AG04449 (cell line): ENCODE results near the gene MSL3B.

Experiments used
- CTCF ChIA-PET: fragments of 350-600 bp; formaldehyde crosslinking; extraction: SDS; loops from one replicate; lab custom pipeline; 2021; ENCODE audit warnings: antibody characterized with exemption; lab: Yijun Ruan, JAX
- POLR2A ChIA-PET: fragments of 400-600, 350-600 bp; formaldehyde crosslinking; extraction: SDS; loops from one replicate; lab custom pipeline; 2020; ENCODE audit warnings: antibody characterized with exemption, inconsistent platforms; lab: Yijun Ruan, JAX
- DNase-seq: peaks from one replicate; pipeline ENCODE4 v3.0.0-alpha.2; 2010; ENCODE audit warnings: low read depth, low spot score
- H3K4me3 ChIP-seq: 2 replicates; pipeline ENCODE4 v1.5.1; 2011; ENCODE audit warnings: low read depth, mild to moderate bottlenecking, control low read depth, low read length
- TF ChIP-seq, protein P1 (sequence below): IDR thresholded peaks from one replicate; pipeline ENCODE4 v1.5.1; 2011; ENCODE audit warnings: mild to moderate bottlenecking, moderate library complexity, low read length, control low read depth, inconsistent platforms; ENCODE audit not compliant: insufficient read depth; ENCODE audit errors: missing control alignments

MSL3B gene

DNA sequence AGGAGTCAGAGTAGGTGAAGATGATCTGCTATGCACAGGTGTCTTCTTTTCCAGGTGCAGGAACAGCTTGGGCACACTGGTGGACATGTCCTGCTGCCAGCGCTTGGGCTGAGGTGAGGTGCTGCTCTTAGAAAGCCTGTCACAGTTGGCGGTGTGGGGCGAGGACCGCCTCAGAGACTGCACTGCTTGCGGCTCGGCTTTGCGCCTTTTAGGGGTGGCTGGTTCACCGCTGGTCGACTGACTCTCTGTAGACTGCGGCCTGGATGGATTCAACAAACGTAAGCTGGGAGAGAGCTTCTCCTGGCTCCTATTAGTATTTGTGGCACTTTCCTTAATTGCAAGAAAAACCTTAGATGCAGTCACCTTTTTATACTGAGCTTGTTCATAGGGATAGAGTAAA, 1.7 kb downstream of the MSL3B start:
- CTCF ChIA-PET: interaction anchor here (1.4 to 2.5 kb wide), 3 partner anchors 9 to 679 kb away, joined by 3 to 16 read pairs (median 7); partner anchors contain the start of gene HJURP
- DNase-seq: no peak
- POLR2A ChIA-PET: no interaction called here
- TF ChIP-seq, protein P1, sequence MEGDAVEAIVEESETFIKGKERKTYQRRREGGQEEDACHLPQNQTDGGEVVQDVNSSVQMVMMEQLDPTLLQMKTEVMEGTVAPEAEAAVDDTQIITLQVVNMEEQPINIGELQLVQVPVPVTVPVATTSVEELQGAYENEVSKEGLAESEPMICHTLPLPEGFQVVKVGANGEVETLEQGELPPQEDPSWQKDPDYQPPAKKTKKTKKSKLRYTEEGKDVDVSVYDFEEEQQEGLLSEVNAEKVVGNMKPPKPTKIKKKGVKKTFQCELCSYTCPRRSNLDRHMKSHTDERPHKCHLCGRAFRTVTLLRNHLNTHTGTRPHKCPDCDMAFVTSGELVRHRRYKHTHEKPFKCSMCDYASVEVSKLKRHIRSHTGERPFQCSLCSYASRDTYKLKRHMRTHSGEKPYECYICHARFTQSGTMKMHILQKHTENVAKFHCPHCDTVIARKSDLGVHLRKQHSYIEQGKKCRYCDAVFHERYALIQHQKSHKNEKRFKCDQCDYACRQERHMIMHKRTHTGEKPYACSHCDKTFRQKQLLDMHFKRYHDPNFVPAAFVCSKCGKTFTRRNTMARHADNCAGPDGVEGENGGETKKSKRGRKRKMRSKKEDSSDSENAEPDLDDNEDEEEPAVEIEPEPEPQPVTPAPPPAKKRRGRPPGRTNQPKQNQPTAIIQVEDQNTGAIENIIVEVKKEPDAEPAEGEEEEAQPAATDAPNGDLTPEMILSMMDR: no peak
- H3K4me3 ChIP-seq: no peak overlapping the region

DNA sequence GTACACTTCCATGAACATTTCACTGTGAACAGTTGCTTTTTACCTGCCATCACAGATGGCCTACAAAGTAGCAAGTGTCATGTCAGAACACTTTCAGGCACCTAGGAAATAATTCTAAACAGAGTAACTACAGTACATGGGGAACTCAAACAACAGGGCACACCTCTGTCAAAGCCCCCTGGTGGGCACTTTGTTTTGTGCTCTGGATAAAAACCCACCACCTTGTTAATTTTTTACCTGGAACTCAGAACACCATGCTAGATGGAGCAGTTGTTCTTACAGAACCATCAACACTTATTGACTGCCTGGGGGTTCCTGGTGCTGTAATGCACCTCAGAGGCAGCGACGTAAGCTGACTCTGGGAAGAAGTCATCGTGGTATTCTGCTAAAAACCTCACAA, 2.3 kb downstream of the MSL3B start:
- no peak for DNase-seq
- POLR2A ChIA-PET: no interaction called here
- CTCF ChIA-PET: interaction anchor here (1.4 to 2.5 kb wide), 3 partner anchors 8 to 679 kb away, joined by 3 to 16 read pairs (median 7); partner anchors contain the start of gene HJURP
- TF ChIP-seq, protein P1: no peak
- no peak overlapping the region for H3K4me3 ChIP-seq

DNA sequence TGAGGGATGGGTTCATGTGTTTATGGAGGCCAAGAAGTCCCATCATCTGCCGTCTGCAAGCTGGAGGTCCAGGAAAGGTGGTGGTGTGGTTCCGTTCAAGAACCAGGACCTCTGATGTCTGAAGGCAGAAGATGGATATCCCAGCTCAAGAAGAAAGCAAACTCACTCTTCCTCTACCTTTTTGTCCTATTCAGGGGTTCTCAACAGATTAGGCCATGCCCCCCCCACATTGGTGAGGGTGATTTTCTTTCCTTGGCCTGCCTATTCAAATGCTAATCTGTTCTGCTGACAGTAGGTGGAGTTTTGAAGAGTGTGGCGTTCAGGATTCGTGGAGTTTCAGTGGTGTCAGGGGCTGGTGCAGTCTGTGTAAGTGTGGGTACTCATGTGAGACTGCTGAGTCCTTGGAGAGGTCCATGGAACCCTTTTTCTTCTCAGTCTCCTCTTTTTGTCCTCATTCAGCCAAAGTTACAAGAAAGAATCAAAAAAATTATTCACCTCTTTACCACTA, 5.9 kb downstream of the MSL3B start:
- DNase-seq: no peak
- TF ChIP-seq, protein P1: no peak
- ChIA-PET POLR2A (no interaction called here), CTCF (no interaction called here)
- H3K4me3 ChIP-seq: no peak overlapping the region

DNA sequence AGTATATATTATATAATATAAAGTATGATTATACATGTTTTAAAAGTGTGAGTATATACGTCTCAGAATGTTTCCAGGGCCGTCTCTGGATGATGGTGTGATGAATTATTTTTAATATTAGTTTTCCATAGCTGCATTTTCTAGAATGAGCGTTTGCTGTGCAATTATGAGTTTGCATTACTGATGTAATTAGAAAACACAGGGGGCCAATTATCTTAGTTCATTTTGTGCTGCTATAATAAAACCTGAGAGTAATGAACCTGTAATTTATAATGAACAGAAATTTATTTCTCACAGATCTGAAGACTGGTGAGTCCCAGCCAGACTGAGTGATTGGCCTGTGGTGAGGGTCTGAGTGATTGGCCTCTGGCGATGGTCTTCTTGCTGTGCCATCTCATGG, 9.9 kb downstream of the MSL3B start:
- H3K4me3 ChIP-seq: no peak overlapping the region
- CTCF ChIA-PET: interaction anchor here (0.9 to 2.1 kb wide), 5 partner anchors 9 to 1259 kb away, joined by 3 to 16 read pairs (median 3); partner anchors contain the start of gene MSL3B
- TF ChIP-seq, protein P1: no peak
- POLR2A ChIA-PET: no interaction called here
- DNase-seq: no peak

DNA sequence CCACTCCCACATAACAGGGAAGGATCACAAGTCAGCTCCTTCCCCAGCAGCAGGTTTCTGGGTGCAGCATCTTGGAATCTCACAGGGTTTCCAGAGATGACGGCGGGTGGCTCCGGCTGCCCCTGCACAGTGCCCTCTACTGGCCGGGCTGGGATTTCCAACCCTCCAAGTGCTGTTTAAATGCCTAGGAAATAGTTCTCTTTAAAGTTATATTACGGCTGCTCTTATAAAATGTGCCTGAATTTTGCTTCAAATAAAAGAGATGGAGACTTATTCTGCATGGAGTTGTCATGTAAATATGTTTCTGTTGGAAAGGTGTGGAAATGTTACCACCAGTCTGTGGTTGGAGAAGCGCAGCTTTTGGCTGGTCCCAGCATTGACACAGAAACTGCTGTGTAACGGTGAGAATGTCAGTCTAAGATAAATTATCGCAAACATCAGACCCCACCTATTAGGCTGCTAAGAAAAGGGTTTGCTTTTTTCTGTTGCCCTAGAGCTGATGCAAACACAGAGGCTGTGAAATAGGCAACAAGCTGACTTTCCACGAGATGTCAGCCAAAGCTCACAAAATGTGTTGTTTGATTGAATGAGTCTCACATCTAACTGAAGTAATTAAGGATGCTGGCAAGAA, 10.6 kb downstream of the MSL3B start:
- ChIA-PET POLR2A (no interaction called here), CTCF (interaction anchor here (0.9 to 2.1 kb wide), 6 partner anchors 9 to 1260 kb away, joined by 3 to 16 read pairs (median 3); partner anchors contain the start of gene MSL3B)
- H3K4me3 ChIP-seq: no peak overlapping the region
- TF ChIP-seq, protein P1: peak; percentile 39
- no peak for DNase-seq

DNA sequence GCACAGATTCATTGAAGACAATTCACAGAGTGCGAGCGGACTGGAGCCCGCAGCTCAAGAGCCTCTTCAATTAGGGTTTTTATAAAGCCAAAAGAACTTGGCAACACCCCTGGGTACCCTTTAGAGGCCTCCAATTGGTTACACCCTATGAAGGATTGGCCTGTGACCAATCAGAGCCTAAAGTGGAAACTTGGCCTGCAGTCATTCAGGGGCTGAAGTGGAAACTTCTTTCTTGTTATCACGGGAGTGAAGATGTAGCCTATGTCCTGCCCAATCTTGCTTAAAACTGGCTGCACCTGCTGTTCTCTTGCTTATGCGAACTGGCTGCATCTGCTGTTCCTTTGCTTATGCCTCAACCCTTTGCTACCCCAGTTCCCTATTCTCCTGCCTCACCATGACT, 12.0 kb downstream of the MSL3B start:
- CTCF ChIA-PET: interaction anchor here (1.2 kb wide), 1 partner anchor 689 kb away, joined by 3 read pairs; no protein-coding TSS in a partner anchor
- POLR2A ChIA-PET: no interaction called here
- TF ChIP-seq, protein P1: no peak
- DNase-seq: no peak
- H3K4me3 ChIP-seq: no peak overlapping the region
